Stimulated activated CD8-positive, alpha-beta memory T cell treated with anti-CD3 and anti-CD28 coated beads, Interleukin-12 subunit alpha, Interleukin-12 subunit beta, amount 100 ng/mL, for 4 hours (primary cell): Measurements from ENCODE around the gene WBP1.
"Not testable (repeated sequence)": the region's sequence is repeated elsewhere in the genome, so short reads cannot be mapped to it uniquely, and the experiment has no call there.

Experiments
- DNase-seq: peaks from one replicate; pipeline ENCODE4 v3.0.0-alpha.2; 2020; ENCODE audit warnings: low read depth

WBP1 gene

GRCh38 chr2:74458132-74458937 lies at the start of gene WBP1:
Gene WBP1 (plus strand): TSS chr2:74458438. CDS start chr2:74458603, 165 bp downstream.
- DNase-seq = peak; percentile 96

GRCh38 chr2:74413001-74413698 lies 45.1 kb upstream of the WBP1 start:
- DNase-seq = no peak

GRCh38 chr2:74414441-74414840 lies 43.8 kb upstream of the WBP1 start:
- no peak for DNase-seq

- no peak for DNase-seq
These were observed 43.1 kb upstream of the WBP1 start for GRCh38 chr2:74414881-74415761.

- DNase-seq = no peak
These were observed 42.4 kb upstream of the WBP1 start for GRCh38 chr2:74415762-74416395.

- DNase-seq = no peak
These were observed 41.5 kb upstream of the WBP1 start for GRCh38 chr2:74416778-74417177.

- no peak for DNase-seq
These were observed 41.0 kb upstream of the WBP1 start for GRCh38 chr2:74417197-74417596.

- DNase-seq = no peak
These were observed 40.5 kb upstream of the WBP1 start for GRCh38 chr2:74417763-74418162.

- no peak for DNase-seq
These were observed 39.9 kb upstream of the WBP1 start for GRCh38 chr2:74418312-74418711.

- no peak for DNase-seq
These were observed 38.9 kb upstream of the WBP1 start for GRCh38 chr2:74419345-74419744.

GRCh38 chr2:74420006-74420405 lies 38.2 kb upstream of the WBP1 start:
- no peak for DNase-seq

- DNase-seq = not testable (repeated sequence)
These were observed 37.7 kb upstream of the WBP1 start for GRCh38 chr2:74420443-74421103.

GRCh38 chr2:74421221-74421870 lies 36.9 kb upstream of the WBP1 start, which contains the start of the genes C2orf81 and WDR54:
Gene C2orf81 (minus strand): TSS chr2:74421619. CDS start chr2:74421560, 59 bp downstream.
Gene WDR54 (plus strand): TSS chr2:74421730. CDS start chr2:74422154, 424 bp downstream.
- peak; percentile 93 for DNase-seq

- no peak for DNase-seq
These were observed 34.8 kb upstream of the WBP1 start for GRCh38 chr2:74423231-74424095.

GRCh38 chr2:74424139-74424992 lies 33.9 kb upstream of the WBP1 start:
- DNase-seq = no peak

- DNase-seq = no peak
These were observed 33.2 kb upstream of the WBP1 start for GRCh38 chr2:74424995-74425406.

GRCh38 chr2:74425523-74425922 lies 32.7 kb upstream of the WBP1 start:
- DNase-seq = no peak

- DNase-seq = no peak
These were observed 32.0 kb upstream of the WBP1 start for GRCh38 chr2:74426181-74426758.
